GM18907 (cell line): ENCODE data around the gene TIAM2.

Source experiments
- ATAC-seq: cut with Tn5 transposase; IDR thresholded peaks from one replicate; pipeline ENCODE4 v1.9.1; 2021; ENCODE audit warnings: mild to moderate bottlenecking, moderate library complexity; ENCODE audit not compliant: unreplicated experiment

The TIAM2 gene

GRCh38 chr6:155122199-155122950 is 127.3 kb downstream of the TIAM2 start:
- ATAC-seq: no peak

DNA sequence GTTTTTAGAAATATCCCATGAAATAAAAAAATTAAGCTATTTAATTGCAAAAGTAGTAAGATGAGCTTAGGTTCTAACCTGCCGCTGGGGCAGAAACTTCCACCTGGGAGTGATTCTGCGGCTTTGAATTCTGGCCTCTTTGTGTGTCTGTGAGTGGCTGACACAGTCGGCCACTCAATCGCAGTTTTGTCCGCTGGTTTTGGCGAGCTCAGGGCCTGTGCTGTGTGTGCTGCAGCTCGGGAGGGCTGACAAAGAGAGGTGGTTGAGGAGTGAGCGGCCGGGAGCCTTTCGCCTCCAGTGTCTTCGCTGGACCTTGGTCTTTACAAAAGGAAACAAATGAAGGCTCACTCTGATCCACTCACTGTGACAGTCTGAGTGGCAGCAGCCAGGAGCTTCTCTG is 128.4 kb downstream of the TIAM2 start:
- ATAC-seq: no peak

DNA sequence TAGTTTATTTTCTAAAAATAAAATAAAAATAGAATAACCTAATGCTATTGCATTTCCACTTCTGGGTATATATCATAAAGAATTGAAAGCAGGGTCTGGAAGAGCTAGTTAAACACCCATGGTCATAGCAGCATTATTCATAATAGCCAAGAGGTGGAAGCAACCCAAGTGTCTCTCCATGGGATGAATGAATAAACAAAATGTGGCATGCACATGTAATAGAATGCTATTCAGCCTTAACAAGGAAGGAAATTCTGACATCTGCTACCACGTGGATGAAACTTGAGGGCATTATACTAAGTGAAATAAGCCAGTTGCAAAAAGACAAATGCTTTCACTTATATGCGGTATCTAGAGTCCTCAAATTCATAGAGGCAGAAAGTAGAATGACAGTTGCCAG is 130.8 kb downstream of the TIAM2 start:
- no peak for ATAC-seq

GRCh38 chr6:155126727-155127439 is 131.8 kb downstream of the TIAM2 start:
- ATAC-seq: no peak

GRCh38 chr6:155128977-155129376 is 133.9 kb downstream of the TIAM2 start:
- no peak for ATAC-seq

GRCh38 chr6:155129744-155130143 is 134.6 kb downstream of the TIAM2 start:
- ATAC-seq: no peak

- ATAC-seq: no peak
Observed at GRCh38 chr6:155130161-155130853, 135.2 kb downstream of the TIAM2 start.

- ATAC-seq: no peak
Observed at GRCh38 chr6:155132617-155133016, 137.5 kb downstream of the TIAM2 start.

- ATAC-seq: no peak
Observed at GRCh38 chr6:155141002-155141401, 145.9 kb downstream of the TIAM2 start.

GRCh38 chr6:155141512-155141911 is 146.4 kb downstream of the TIAM2 start:
- ATAC-seq: no peak

DNA sequence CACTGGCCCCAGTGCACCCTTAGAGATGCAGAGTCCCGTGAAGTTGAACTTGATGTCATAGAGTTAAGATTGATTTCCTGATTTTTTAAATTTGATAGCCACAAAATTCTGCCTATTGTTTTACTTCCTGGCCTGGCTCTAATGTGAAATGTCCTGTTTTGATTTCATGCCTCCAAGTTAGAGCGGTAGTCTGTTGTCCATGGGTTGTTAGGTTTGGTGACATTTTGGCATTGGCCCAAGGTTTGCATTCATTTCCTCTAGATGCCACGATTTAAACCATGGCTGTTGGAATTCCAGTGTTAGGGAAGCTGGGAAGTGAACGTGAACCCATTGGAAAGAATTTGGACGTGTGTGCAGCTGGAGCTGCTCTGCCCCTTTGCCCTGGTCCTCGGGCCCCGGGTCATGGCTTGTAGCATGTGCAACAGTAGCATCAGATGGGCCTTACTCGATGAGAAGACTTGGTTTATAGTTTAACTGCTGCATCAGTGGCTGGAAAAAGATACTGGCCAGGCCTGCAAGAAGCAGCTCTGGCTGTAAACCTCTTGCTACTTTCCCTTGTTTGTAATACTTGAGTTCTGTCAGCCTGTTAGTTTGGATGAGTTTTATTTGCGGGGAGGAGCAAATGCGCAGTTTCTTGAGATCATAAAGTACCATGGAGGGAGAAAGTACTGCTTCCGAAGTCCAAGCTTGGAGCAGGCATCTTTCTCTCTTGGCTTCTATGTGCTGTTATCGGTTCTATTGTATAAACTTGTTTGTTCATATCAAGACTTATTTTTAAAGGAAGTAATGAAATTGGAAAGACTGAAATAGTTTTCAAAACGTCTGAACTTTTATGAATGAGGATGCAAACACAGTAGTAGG is 147.3 kb downstream of the TIAM2 start:
- no peak for ATAC-seq

- ATAC-seq: peak; percentile 50
Observed at GRCh38 chr6:155143029-155143577, 148.0 kb downstream of the TIAM2 start.

GRCh38 chr6:155143578-155144106 is 148.5 kb downstream of the TIAM2 start:
- no peak for ATAC-seq

- ATAC-seq: no peak
Observed at GRCh38 chr6:155146205-155146604, 151.1 kb downstream of the TIAM2 start.

- ATAC-seq: no peak
Observed at GRCh38 chr6:155147958-155148663, 153.0 kb downstream of the TIAM2 start.

GRCh38 chr6:155150967-155151671 is 156.0 kb downstream of the TIAM2 start:
- ATAC-seq: no peak

GRCh38 chr6:155152211-155153076 is 157.3 kb downstream of the TIAM2 start:
- no peak for ATAC-seq

- no peak for ATAC-seq
Observed at GRCh38 chr6:155154158-155154830, 159.2 kb downstream of the TIAM2 start.
